ENCODE measurements around the gene ARHGEF40. TPM values are rescaled to one million over a fixed set of nuclear protein-coding genes. Genes with fewer than 3 reads are reported as not detected.

ARHGEF40 gene
- total and polyA plus RNA-seq, 12 donors, result 14.2 to 25.2 (median 17.8) TPM

DNA sequence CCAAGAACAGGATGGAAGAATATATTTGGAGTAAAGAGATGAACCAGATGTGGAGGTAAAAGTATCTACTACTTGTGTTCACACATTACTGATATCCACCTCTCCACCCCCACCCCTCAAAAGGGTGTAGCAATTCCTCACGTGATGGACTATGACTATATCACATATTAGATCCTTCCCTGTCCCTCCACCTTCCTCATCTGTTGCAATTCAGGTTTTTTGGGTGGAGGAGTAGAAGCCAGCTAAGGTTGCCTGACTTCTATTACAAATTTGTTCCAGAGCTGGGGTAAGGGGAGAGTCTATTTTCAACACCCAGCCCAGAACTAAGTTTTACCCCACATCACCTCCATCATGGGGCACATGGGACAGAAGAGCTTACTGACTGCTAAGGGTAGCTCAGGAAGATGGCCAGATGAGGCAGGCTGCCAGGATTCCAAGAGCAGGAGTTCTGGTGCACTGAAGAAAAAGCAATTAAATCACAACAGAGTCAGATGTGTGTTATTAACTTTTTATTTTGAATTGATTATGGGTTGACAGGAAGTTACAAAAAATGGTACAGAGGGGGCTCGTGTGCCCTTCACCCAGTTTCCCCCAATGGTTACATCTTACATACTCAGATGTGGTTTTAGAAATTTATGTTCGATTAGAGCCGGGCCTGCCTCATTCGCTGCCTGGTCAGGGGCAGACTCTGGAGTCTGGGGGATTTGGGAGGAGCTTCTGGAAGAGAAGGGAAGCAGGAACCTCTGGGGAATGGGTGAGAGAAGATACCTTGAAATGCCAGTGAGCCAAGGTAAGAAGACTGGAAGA lies 37.6 kb upstream of the ARHGEF40 start:
- H3K4me1 ChIP-seq, result peaks cover 0 to 3% (median 0%) of the 10 kb centered on the region in 9 donors
- 86 to 92% methylated on average over 5 of the region's 5 CpGs for WGBS, 2 donors
- no peak for ATAC-seq
- no peak overlapping the region for H3K4me3 ChIP-seq
- no peak overlapping the region for H3K27ac ChIP-seq
- DNase-seq, result no peak
- no peaks in the 10 kb centered on the region for H3K27me3 ChIP-seq
- H3K9me3 ChIP-seq, result no peaks in the 10 kb centered on the region
- no peaks in the 10 kb centered on the region for H3K36me3 ChIP-seq
- TF ChIP-seq, protein P1, sequence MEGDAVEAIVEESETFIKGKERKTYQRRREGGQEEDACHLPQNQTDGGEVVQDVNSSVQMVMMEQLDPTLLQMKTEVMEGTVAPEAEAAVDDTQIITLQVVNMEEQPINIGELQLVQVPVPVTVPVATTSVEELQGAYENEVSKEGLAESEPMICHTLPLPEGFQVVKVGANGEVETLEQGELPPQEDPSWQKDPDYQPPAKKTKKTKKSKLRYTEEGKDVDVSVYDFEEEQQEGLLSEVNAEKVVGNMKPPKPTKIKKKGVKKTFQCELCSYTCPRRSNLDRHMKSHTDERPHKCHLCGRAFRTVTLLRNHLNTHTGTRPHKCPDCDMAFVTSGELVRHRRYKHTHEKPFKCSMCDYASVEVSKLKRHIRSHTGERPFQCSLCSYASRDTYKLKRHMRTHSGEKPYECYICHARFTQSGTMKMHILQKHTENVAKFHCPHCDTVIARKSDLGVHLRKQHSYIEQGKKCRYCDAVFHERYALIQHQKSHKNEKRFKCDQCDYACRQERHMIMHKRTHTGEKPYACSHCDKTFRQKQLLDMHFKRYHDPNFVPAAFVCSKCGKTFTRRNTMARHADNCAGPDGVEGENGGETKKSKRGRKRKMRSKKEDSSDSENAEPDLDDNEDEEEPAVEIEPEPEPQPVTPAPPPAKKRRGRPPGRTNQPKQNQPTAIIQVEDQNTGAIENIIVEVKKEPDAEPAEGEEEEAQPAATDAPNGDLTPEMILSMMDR (IDR thresholded peaks at IDR 0.05), result no peak
- intact Hi-C loops (cut with DNase I), result no loop called here

DNA sequence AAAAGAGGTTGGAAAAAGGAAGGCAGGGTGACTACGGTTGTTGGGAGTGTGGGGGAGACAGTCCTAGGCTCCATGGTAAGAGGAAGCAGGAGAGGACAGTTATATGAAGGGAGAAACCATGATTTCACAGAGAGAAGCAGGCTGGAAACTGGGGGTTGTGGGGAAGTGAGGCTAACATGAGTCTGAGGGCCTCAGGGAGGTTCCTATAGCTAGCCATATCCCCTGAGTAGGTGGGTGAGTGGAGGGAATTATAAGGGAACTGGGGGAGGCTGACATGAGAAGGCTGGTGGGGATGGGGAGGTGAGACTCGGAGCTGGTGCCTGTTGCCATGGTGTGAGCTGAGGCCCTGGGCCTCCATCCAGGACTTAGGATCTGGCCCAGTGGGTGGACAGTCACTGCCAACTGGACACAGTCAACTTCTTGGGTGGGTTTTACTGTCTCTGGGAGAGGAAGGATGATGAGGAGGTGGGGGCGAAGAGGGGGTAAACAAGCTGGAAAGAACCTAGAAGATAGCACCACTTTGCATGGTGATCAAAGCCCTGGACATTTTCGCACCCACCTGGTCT lies 36.9 kb upstream of the ARHGEF40 start:
- ATAC-seq, result no peak
- intact Hi-C loops (cut with DNase I), result no loop called here

DNA sequence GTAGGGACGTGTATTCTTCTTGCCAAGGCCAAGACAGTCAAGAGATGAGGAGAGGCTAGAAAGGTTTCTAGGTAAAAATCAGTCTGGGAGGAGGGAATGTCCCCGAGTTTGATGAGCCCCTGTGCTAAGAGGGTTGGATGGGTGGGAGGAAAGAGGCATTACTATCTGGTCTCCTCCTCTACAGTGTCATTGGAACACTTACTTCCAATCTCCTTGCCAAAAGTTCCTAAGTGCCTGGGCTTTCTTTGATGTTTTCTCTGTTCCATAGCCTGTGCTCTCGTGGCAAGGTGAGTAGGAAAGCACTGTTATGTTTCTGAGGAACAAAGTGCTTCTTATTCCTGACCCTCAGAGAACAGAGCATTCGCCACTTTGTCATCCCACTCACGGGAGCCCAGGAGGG lies 35.4 kb upstream of the ARHGEF40 start, which contains the start of gene RNASE13:
TSS of gene RNASE13 (minus strand) at position 101 of the 400 bp plus-strand sequence. CDS start 519 bp downstream, outside the sequence.
- Histone ChIP-seq H3K4me3 (no peak within 1 kb of the TSS), H3K4me1 (peaks cover 4 to 25% (median 18%) of the 10 kb centered on the region in 9 donors), H3K27me3 (no peaks in the 10 kb centered on the region), H3K9me3 (no peaks in the 10 kb centered on the region), H3K36me3 (no peaks in the 10 kb centered on the region), H3K27ac (no peak within 1 kb of the TSS)
- 88 to 91% methylated on average over 5 of the region's 5 CpGs for WGBS, 2 donors
- DNase-seq, result no peak
- TF ChIP-seq, protein P1 (IDR thresholded peaks at IDR 0.05), result no peak
- intact Hi-C loops (cut with DNase I), result no loop called here
- no peak for ATAC-seq

More for the DNA sequence above, 36.9 kb upstream of the ARHGEF40 start:
- no peak overlapping the region for H3K4me3 ChIP-seq
- no peak overlapping the region for H3K27ac ChIP-seq
- TF ChIP-seq, protein P1 (IDR thresholded peaks at IDR 0.05), result no peak
- DNase-seq, result no peak
- H3K9me3 ChIP-seq, result no peaks in the 10 kb centered on the region
- 89% methylated on average over 4 of the region's 4 CpGs for WGBS, 2 donors
- H3K4me1 ChIP-seq, result peaks cover 0 to 10% (median 3%) of the 10 kb centered on the region in 9 donors
- no peaks in the 10 kb centered on the region for H3K36me3 ChIP-seq
- H3K27me3 ChIP-seq, result no peaks in the 10 kb centered on the region

DNA sequence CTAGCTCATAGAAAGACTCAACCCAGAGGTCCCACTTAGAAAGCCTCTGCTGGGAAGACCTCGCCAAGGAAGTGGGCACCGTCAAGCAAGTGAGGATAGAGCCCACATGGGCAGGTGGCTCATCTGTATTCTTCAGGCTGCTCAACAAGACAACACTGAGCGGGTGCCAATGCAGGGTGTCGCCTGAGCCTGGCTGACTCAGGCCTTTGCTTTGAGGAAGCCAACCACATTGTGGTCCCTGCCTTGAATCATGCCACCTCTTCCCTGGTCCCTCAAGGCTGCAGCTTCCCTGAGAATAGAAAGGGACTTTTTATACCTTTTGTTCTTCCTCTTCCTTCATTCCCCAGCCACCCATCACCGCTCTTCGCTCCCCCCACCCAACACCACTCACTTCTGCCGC lies 33.4 kb upstream of the ARHGEF40 start:
- ATAC-seq, result no peak
- 93 to 95% methylated on average over 7 of the region's 7 CpGs for WGBS, 2 donors
- TF ChIP-seq, protein P1 (IDR thresholded peaks at IDR 0.05), result no peak
- no peak for DNase-seq
- Histone ChIP-seq H3K27ac (peak overlapping the region in 5 of 10 donors; percentile 13 to 87 (median 40)), H3K4me1 (peaks cover 7 to 30% (median 22%) of the 10 kb centered on the region in 9 donors), H3K9me3 (no peaks in the 10 kb centered on the region), H3K36me3 (no peaks in the 10 kb centered on the region), H3K4me3 (no peak overlapping the region), H3K27me3 (no peaks in the 10 kb centered on the region)
- intact Hi-C loops (cut with DNase I), result loop anchor here in 1 of 10 donors (2.0 kb wide), 1 partner anchor 22 kb away; no protein-coding TSS in a partner anchor
